A673 (cell line): ENCODE measurements around the gene MAPKAPK5. TPM values are rescaled to one million over a fixed set of nuclear protein-coding genes. Genes with fewer than 3 reads are reported as not detected.
A peak's percentile ranks its signal among the peaks of the same experiment; 100 is the strongest.

Experiments
- BruUV-seq: library from RNA; stranded (reverse); fragments of 400-500 nt; replicated peaks from 2 replicates; lab custom pipeline; 2021; lab: Mats Ljungman, UMichigan
- CTCF ChIA-PET: fragments of 300-600 bp; sonication (Branson Sonifier 250); formaldehyde crosslinking; loops from one replicate; lab custom pipeline; 2022; ENCODE audit warnings: antibody characterized with exemption; lab: Charles Lee
- POLR2A ChIA-PET: fragments of 300-600 bp; sonication (Branson Sonifier 250); formaldehyde crosslinking; loops from one replicate; lab custom pipeline; 2022; ENCODE audit warnings: antibody characterized with exemption; ENCODE audit not compliant: low non-redundant PET; lab: Charles Lee
- DNase-seq: peaks from one replicate; pipeline ENCODE4 v3.0.0-alpha.2; 2015; ENCODE audit warnings: low spot score
- H3K27ac ChIP-seq: fragments of 200-600 bp; sonication (generic); 2 replicates; pipeline ENCODE4 v1.5.1; 2016; ENCODE audit warnings: mixed run types, low read depth, mild to moderate bottlenecking, mixed read lengths, antibody characterized with exemption, low read length; ENCODE audit not compliant: poor library complexity, severe bottlenecking
- H3K27me3 ChIP-seq: fragments of 200-600 bp; sonication (generic); replicated peaks from 2 replicates; pipeline ENCODE4 v1.6.1; 2017; ENCODE audit warnings: mixed run types, low read depth, mild to moderate bottlenecking, mixed read lengths, antibody characterized with exemption, low read length; ENCODE audit not compliant: insufficient read depth, poor library complexity
- H3K36me3 ChIP-seq: fragments of 200-600 bp; sonication (generic); 2 replicates; pipeline ENCODE4 v1.6.1; 2016; ENCODE audit warnings: mixed run types, mild to moderate bottlenecking, mixed read lengths, antibody characterized with exemption, low read length; ENCODE audit not compliant: insufficient read depth, poor library complexity, severe bottlenecking
- H3K4me1 ChIP-seq: fragments of 200-600 bp; sonication (generic); 2 replicates; pipeline ENCODE4 v1.6.1; 2017; ENCODE audit warnings: mixed run types, mild to moderate bottlenecking, mixed read lengths, antibody characterized with exemption, low read length; ENCODE audit not compliant: insufficient read depth, poor library complexity, severe bottlenecking
- H3K4me3 ChIP-seq: fragments of 200-600 bp; sonication (generic); 2 replicates; pipeline ENCODE4 v1.5.1; 2016; ENCODE audit warnings: low read depth, mixed run types, mild to moderate bottlenecking, mixed read lengths, low read length; ENCODE audit not compliant: poor library complexity, severe bottlenecking
- H3K9me3 ChIP-seq: fragments of 200-600 bp; sonication (generic); 2 replicates; pipeline ENCODE4 v1.6.1; 2016; ENCODE audit warnings: mixed run types, low read depth, mild to moderate bottlenecking, mixed read lengths, antibody characterized with exemption, low read length; ENCODE audit not compliant: poor library complexity, severe bottlenecking
- CTCF ChIP-seq: fragments of 300-800, 200-600 bp; sonication (generic); conservative IDR thresholded peaks from 2 replicates; pipeline ENCODE4 v1.5.1; 2017; ENCODE audit warnings: low read depth, mild to moderate bottlenecking, antibody characterized with exemption, low read length, moderate library complexity, mixed read lengths
- EZH2 ChIP-seq: fragments of 200-600 bp; sonication (generic); IDR thresholded peaks from 2 replicates; pipeline ENCODE4 v1.6.1; 2017; ENCODE audit warnings: borderline replicate concordance, low read depth, mild to moderate bottlenecking, mixed read lengths, antibody characterized with exemption, low read length; ENCODE audit not compliant: poor library complexity, severe bottlenecking
- intact Hi-C: fragments of 100-400 bp; cut with micrococcal nuclease; formaldehyde crosslinking; loops from one replicate; pipeline ENCODE4 v1.10.0; 2022; ENCODE audit not compliant: unreplicated experiment
- total RNA-seq: library from RNA; stranded (reverse); gene quantifications from 2 replicates; pipeline ENCODE4 v1.2.3, GENCODE V29; 2021

Gene MAPKAPK5
- total RNA-seq, 1 experiment from 2014 or later: 67.4 TPM

DNA sequence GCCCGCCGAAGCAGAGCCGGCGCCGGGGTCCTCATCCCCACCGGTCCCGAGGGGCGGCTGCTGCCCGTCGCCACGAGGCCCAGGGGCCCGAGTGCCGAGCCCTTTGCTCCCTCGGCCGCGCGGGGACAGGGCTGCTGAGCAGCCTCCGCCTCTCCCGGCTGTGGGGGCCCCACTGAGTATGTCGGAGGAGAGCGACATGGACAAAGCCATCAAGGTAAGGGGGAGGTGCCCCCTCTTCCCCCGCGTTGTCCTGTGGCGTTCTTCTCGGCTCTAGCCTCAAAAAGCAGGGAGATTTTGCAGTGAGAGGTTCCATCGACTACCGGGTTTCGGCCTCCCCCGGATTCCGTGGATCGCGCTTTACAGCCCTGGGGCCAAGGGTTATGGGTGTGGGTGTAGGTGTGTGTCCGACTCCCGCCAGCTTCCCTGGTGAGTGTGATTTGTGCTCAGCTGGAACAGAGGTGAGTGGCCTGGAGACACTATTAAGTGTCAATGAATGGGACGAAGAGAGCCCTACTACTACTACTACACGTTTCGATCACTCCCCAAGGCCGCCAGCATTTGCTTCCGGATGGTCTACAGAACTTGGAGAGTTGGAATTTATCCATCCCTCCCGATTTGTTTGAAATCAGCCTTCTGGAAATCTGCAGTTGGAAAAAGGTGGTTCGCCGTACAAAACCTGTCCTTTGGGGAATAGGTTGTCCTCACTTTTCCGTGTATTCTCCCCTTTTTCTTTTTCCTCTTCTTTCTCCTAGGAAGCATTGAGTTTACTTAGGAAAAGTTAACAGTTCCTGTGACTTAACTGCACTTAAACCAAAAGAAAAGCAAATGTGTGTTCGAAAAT is 748 bp downstream of the MAPKAPK5 start:
- TF ChIP-seq EZH2: no peak
- TF ChIP-seq CTCF: no peak
- BruUV-seq: no TSS peak
- H3K36me3 ChIP-seq: peaks cover 19% of the 10 kb centered on the region
- peak; percentile 29 for DNase-seq
- peaks cover under 1% of the 10 kb centered on the region for H3K9me3 ChIP-seq
- H3K4me1 ChIP-seq: peaks cover 10% of the 10 kb centered on the region
- H3K27ac ChIP-seq: peak overlapping the region; percentile 99
- ChIA-PET POLR2A (no interaction called here), CTCF (no interaction called here)
- no peaks in the 10 kb centered on the region for H3K27me3 ChIP-seq
- H3K4me3 ChIP-seq: peak overlapping the region; percentile 80
- intact Hi-C loops: no loop called here

- intact Hi-C loops: no loop called here
- TF ChIP-seq CTCF (no peak), EZH2 (no peak)
- H3K9me3 ChIP-seq: peaks cover 5% of the 10 kb centered on the region
- peaks cover 16% of the 10 kb centered on the region for H3K36me3 ChIP-seq
- no peak overlapping the region for H3K4me3 ChIP-seq
- POLR2A ChIA-PET: no interaction called here
- no peak for DNase-seq
- H3K4me1 ChIP-seq: peaks cover 10% of the 10 kb centered on the region
- CTCF ChIA-PET: no interaction called here
- BruUV-seq: no TSS peak
- H3K27ac ChIP-seq: no peak overlapping the region
- H3K27me3 ChIP-seq: no peaks in the 10 kb centered on the region
Measured at GRCh38 chr12:111846016-111846415, 4.0 kb downstream of the MAPKAPK5 start.

DNA sequence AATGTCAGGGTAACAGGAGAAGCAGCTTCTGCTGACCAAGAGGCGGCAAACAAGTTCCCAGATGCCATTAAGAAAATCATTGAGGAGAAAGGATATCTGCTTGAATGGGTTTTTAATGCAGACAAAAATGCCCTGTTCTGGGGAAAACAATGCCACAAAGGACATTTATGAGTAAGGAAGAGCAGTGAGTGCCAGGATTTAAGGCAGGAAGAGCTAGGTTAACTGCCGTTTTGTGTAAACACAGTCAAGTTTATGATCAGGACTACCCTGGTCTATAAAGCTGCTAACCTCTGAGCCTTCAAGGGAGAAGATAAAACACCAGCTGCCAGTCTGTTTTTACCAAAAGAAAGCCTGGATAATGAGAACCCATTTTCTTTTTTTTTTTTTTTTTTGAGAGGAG is 8.5 kb downstream of the MAPKAPK5 start:
- peaks cover 5% of the 10 kb centered on the region for H3K9me3 ChIP-seq
- H3K4me3 ChIP-seq: no peak overlapping the region
- no TSS peak for BruUV-seq
- no peak overlapping the region for H3K27ac ChIP-seq
- intact Hi-C loops: no loop called here
- no peak for DNase-seq
- H3K36me3 ChIP-seq: peaks cover 13% of the 10 kb centered on the region
- H3K27me3 ChIP-seq: no peaks in the 10 kb centered on the region
- no peaks in the 10 kb centered on the region for H3K4me1 ChIP-seq
- POLR2A ChIA-PET: no interaction called here
- CTCF ChIA-PET: no interaction called here
- TF ChIP-seq CTCF (no peak), EZH2 (no peak)
